Activated naive CD8-positive, alpha-beta T cell treated with anti-CD3 and anti-CD28 coated beads for 36 hours (primary cell): Measurements from ENCODE around the gene BEAN1. TPM values are rescaled to one million over a fixed set of nuclear protein-coding genes. Genes with fewer than 3 reads are reported as not detected.
A peak's percentile ranks its signal among the peaks of the same experiment; 100 is the strongest.

Experiments
- DNase-seq: peaks from one replicate; pipeline ENCODE4 v3.0.0; 2021
- H3K27ac Mint-ChIP-seq: one replicate; pipeline ENCODE4 v1.8.0; 2022; ENCODE audit warnings: mild to moderate bottlenecking, moderate library complexity, mixed read lengths
- H3K27me3 Mint-ChIP-seq: one replicate; pipeline ENCODE4 v1.8.0; 2022; ENCODE audit warnings: mild to moderate bottlenecking, mixed read lengths
- H3K36me3 Mint-ChIP-seq: one replicate; pipeline ENCODE4 v1.8.0; 2021; ENCODE audit warnings: mild to moderate bottlenecking, mixed read lengths
- H3K4me1 Mint-ChIP-seq: one replicate; pipeline ENCODE4 v1.8.0; 2021; ENCODE audit warnings: mixed read lengths
- H3K4me3 Mint-ChIP-seq: one replicate; pipeline ENCODE4 v1.8.0; 2022; ENCODE audit warnings: mild to moderate bottlenecking, moderate library complexity, mixed read lengths
- H3K9me3 Mint-ChIP-seq: one replicate; pipeline ENCODE4 v1.8.0; 2022; ENCODE audit warnings: mixed read lengths
- total RNA-seq, 2 experiments: library from RNA; stranded (reverse); gene quantifications; one replicate each; pipeline ENCODE4 v1.2.3, GENCODE V29; 2021

The BEAN1 gene
- total RNA-seq, 2 experiments from 2014 or later: not detected

GRCh38 chr16:66474750-66475199 is 47.7 kb downstream of the BEAN1 start:
- peaks cover 22% of the 10 kb centered on the region for H3K4me1 Mint-ChIP-seq
- no peaks in the 10 kb centered on the region for H3K27me3 Mint-ChIP-seq
- no peaks in the 10 kb centered on the region for H3K9me3 Mint-ChIP-seq
- H3K36me3 Mint-ChIP-seq: no peaks in the 10 kb centered on the region
- H3K27ac Mint-ChIP-seq: peak overlapping the region; percentile 49
- H3K4me3 Mint-ChIP-seq: no peak overlapping the region
- peak; percentile 62 for DNase-seq

DNA sequence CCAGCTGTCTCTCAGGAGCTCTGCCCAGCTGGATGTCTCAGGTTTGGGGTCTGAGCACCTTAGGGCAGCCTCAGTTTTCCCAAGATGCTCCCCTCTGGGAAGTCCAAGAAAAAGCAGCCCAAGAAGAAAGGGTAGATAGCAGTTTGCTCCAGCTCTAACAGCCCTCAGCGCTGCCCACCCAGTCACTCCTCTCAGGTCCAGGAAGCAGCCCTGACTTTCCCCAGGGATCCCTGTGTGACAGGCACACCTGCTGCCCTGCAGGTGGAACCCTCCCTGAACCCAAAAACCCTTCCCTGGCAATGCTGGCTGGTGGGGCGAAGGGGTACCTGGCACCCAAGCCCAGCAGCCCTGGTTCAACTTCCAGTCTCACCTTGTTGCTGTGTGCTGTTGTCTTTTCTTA is 48.1 kb downstream of the BEAN1 start:
- Mint-ChIP-seq H3K4me1 (peaks cover 22% of the 10 kb centered on the region), H3K27me3 (no peaks in the 10 kb centered on the region), H3K9me3 (no peaks in the 10 kb centered on the region), H3K36me3 (no peaks in the 10 kb centered on the region), H3K27ac (peak overlapping the region; percentile 49), H3K4me3 (no peak overlapping the region)
- DNase-seq: no peak

- no peak overlapping the region for H3K4me3 Mint-ChIP-seq
- no peak overlapping the region for H3K27ac Mint-ChIP-seq
- no peaks in the 10 kb centered on the region for H3K9me3 Mint-ChIP-seq
- DNase-seq: peak; percentile 35
- no peaks in the 10 kb centered on the region for H3K36me3 Mint-ChIP-seq
- no peaks in the 10 kb centered on the region for H3K27me3 Mint-ChIP-seq
- peaks cover 22% of the 10 kb centered on the region for H3K4me1 Mint-ChIP-seq
Observed at GRCh38 chr16:66476328-66477027, 49.4 kb downstream of the BEAN1 start.

DNA sequence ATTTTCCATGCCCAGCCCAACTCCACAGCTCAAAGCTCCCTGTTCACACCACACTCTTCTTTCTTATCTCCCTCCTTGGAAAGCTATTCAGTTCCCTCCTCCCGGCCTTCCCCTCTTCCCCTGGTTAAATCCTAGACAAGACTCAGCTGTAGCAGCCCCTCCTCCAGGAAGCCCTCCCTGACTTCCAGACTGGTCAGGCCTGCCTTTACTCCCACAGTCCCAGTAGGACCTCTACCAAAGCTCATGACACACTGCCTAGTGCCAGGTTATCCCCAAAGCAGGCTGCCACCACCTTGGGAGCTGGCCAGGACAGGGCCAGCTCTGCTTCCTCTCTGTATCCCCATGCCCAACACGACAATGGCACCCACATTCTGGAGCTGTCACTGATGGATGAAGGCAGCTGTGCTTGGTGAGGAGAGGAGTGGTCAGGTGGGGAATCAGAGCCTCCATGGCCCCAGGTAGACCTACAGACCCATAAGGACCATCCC is 50.0 kb downstream of the BEAN1 start:
- DNase-seq: no peak
- no peaks in the 10 kb centered on the region for H3K27me3 Mint-ChIP-seq
- H3K9me3 Mint-ChIP-seq: no peaks in the 10 kb centered on the region
- no peaks in the 10 kb centered on the region for H3K36me3 Mint-ChIP-seq
- H3K4me1 Mint-ChIP-seq: peaks cover 22% of the 10 kb centered on the region
- no peak overlapping the region for H3K27ac Mint-ChIP-seq
- no peak overlapping the region for H3K4me3 Mint-ChIP-seq

- peak overlapping the region; percentile 28 for H3K27ac Mint-ChIP-seq
- peaks cover 33% of the 10 kb centered on the region for H3K4me1 Mint-ChIP-seq
- no peaks in the 10 kb centered on the region for H3K27me3 Mint-ChIP-seq
Observed at GRCh38 chr16:66478733-66479511, 51.8 kb downstream of the BEAN1 start.

GRCh38 chr16:66479661-66480264 is 52.7 kb downstream of the BEAN1 start:
- Mint-ChIP-seq H3K4me3 (no peak overlapping the region), H3K4me1 (peaks cover 30% of the 10 kb centered on the region), H3K27me3 (no peaks in the 10 kb centered on the region), H3K36me3 (no peaks in the 10 kb centered on the region), H3K27ac (no peak overlapping the region), H3K9me3 (no peaks in the 10 kb centered on the region)
- DNase-seq: no peak

More at GRCh38 chr16:66478733-66479511, 51.8 kb downstream of the BEAN1 start:
- Mint-ChIP-seq H3K36me3 (no peaks in the 10 kb centered on the region), H3K9me3 (no peaks in the 10 kb centered on the region), H3K4me3 (no peak overlapping the region)
- peak; percentile 74 for DNase-seq

DNA sequence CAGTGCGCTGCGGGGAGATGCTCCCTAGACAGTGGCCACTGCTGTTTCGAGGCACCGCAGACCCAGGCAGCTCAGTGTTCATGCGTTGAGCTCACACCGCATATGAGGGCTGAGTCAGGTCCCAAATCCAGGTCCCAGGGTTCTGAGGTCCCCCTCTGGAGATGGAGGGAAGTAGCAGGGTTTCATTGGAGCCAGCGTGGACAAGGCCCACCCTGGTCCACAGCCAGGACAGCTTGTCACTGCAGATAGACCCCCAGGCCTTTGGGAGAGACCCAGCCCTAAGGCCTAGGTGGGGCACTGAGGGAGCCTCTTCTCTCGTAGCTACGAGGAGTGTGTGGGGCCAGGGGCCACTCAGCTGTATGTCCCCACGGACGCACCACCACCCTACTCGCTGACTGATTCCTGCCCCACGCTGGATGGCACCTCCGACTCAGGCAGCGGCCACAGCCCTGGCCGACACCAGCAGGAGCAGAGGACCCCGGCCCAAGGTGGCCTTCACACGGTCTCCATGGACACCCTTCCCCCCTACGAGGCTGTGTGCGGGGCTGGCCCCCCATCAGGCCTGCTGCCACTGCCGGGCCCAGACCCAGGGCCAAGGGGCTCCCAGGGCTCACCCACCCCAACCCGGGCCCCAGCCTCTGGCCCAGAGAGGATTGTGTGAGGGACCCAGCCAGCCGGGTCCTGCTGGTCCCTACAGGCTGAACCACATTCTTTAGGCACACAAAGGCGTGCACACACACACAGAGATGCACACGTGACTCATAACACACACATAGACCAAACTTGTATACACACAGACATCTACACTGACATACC is 53.4 kb downstream of the BEAN1 start:
- Mint-ChIP-seq H3K27me3 (no peaks in the 10 kb centered on the region), H3K36me3 (no peaks in the 10 kb centered on the region), H3K27ac (no peak overlapping the region), H3K4me3 (no peak overlapping the region), H3K9me3 (no peaks in the 10 kb centered on the region), H3K4me1 (peaks cover 24% of the 10 kb centered on the region)
- no peak for DNase-seq

DNA sequence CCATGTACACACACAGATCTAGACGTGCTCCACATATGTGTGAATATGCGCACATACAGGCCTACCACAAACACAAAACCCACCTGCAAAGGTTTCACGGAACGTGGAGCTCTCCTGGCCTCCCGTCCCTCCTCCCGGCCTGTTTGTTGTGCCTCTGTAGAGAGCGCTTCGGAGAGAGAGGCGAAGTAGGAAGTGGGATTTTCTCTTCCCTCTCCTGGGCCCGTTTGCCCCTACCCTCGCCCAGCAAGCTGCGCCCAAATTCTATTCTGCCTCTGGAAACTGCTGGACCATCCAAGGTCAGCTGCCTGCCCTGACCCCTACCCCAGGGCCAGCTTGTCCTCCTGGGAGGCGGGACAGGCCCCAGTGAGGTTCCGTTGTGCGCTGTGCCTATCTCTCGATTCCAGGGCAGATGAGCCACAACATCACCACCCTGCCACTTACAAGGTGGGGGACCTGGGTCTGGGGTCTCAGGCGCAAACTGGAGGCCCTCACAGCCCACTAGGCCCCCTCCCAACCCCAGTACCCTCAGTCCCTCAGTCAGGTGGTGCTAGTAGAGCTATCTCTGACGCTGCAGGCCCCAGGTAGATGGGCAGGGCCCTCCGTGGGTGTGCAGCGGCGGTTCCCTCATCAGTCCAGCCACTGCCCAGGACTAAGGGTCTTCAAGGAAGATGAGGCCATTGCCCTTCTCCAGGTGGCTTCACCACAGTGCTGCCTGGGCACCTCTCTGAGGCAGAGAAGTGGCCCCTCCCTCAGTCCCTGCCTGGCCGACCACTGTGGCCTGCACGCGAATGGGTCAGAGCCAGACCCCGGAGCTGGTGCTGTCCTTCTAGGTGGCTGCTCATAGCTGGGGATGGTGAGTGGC is 54.2 kb downstream of the BEAN1 start:
- no peaks in the 10 kb centered on the region for H3K9me3 Mint-ChIP-seq
- no peaks in the 10 kb centered on the region for H3K27me3 Mint-ChIP-seq
- no peaks in the 10 kb centered on the region for H3K36me3 Mint-ChIP-seq
- no peak for DNase-seq
- H3K4me1 Mint-ChIP-seq: peaks cover 24% of the 10 kb centered on the region
- no peak overlapping the region for H3K4me3 Mint-ChIP-seq
- H3K27ac Mint-ChIP-seq: no peak overlapping the region

- Mint-ChIP-seq H3K4me3 (no peak overlapping the region), H3K4me1 (peaks cover 24% of the 10 kb centered on the region), H3K9me3 (no peaks in the 10 kb centered on the region), H3K27me3 (no peaks in the 10 kb centered on the region), H3K36me3 (no peaks in the 10 kb centered on the region), H3K27ac (no peak overlapping the region)
- DNase-seq: no peak
Observed at GRCh38 chr16:66481943-66482390, 54.9 kb downstream of the BEAN1 start.

DNA sequence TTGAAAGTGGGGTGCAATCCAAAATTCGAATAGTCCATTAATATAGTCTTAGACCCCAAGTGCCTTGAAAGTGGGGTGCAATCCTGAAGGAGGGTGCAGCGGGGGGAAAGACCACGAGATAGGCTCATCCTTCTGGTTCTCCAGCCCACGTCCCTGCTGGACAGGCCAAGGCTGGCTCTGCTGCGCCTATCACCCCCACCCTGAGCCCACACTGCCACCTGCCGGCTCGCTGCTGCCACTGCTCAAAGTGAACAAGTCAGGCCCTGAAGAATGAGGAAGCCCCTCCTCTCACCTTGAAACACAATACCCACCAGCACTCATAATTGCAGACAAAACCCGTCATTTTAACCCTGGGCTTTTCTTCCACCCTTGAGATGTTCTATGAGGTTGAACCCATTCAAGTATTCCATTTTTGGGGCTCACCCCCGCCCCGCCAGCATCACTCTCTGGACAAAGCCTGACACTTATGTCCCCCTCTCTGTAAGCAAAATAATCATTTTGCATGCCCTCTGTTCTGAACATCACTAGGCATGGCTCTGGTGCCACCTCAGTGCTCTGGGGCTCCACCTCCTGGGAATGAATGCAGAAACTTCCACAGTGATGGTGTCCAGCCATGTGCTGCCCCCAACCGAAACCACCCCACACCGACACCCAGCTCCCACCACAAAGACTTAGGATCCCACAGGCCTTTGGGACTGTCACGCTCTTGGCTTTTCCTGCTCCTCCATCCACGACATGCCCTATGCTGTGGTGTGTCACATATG is 56.8 kb downstream of the BEAN1 start:
- Mint-ChIP-seq H3K27me3 (no peaks in the 10 kb centered on the region), H3K4me3 (no peak overlapping the region), H3K9me3 (no peaks in the 10 kb centered on the region), H3K4me1 (peaks cover 20% of the 10 kb centered on the region), H3K27ac (peak overlapping the region; percentile 59), H3K36me3 (no peaks in the 10 kb centered on the region)
- DNase-seq: peak; percentile 76

- Mint-ChIP-seq H3K9me3 (no peaks in the 10 kb centered on the region), H3K4me1 (peaks cover 16% of the 10 kb centered on the region), H3K36me3 (no peaks in the 10 kb centered on the region), H3K27me3 (no peaks in the 10 kb centered on the region), H3K27ac (peak overlapping the region; percentile 51), H3K4me3 (no peak overlapping the region)
- DNase-seq: no peak
Observed at GRCh38 chr16:66484453-66485213, 57.5 kb downstream of the BEAN1 start.

- Mint-ChIP-seq H3K27me3 (no peaks in the 10 kb centered on the region), H3K27ac (no peak overlapping the region), H3K4me3 (no peak overlapping the region), H3K9me3 (no peaks in the 10 kb centered on the region), H3K36me3 (no peaks in the 10 kb centered on the region), H3K4me1 (peaks cover 16% of the 10 kb centered on the region)
- DNase-seq: no peak
Observed at GRCh38 chr16:66485376-66485775, 58.3 kb downstream of the BEAN1 start.
